ENCODE results near the gene PALD1.

DNA sequence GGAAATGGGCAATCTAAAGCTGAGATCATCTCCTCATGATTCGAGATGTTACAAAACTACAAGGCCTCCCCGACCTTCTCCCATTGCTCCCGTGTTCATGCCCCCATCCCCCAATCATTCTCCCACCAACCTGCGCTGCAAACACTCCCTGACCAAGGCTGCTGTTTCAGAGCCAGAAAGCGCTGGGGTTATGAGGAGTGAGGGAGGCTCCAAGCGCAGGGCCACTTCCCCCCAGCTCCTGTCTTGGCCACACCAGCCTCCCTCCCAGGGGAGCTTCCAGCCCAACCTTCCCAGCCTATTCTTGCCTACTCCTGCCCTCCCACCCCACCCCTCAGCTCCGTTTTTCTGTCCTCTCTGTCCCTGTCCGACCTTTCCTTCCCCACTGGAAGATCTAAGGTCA, 22.4 kb upstream of the PALD1 start:
- TF ChIP-seq POLR2A (IDR thresholded peaks at IDR 0.05) (no peak), EP300 (IDR thresholded peaks at IDR 0.05) (no peak), POLR2AphosphoS5 (IDR thresholded peaks at IDR 0.05) (no peak)
- TF ChIP-seq, protein P1, sequence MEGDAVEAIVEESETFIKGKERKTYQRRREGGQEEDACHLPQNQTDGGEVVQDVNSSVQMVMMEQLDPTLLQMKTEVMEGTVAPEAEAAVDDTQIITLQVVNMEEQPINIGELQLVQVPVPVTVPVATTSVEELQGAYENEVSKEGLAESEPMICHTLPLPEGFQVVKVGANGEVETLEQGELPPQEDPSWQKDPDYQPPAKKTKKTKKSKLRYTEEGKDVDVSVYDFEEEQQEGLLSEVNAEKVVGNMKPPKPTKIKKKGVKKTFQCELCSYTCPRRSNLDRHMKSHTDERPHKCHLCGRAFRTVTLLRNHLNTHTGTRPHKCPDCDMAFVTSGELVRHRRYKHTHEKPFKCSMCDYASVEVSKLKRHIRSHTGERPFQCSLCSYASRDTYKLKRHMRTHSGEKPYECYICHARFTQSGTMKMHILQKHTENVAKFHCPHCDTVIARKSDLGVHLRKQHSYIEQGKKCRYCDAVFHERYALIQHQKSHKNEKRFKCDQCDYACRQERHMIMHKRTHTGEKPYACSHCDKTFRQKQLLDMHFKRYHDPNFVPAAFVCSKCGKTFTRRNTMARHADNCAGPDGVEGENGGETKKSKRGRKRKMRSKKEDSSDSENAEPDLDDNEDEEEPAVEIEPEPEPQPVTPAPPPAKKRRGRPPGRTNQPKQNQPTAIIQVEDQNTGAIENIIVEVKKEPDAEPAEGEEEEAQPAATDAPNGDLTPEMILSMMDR (IDR thresholded peaks at IDR 0.05) = no peak

Data from upper lobe of left lung (tissue), 4 donors.